GM13976 (cell line): Measurements from ENCODE around the gene ALG12.

ENCODE experiments used
- DNase-seq: peaks from one replicate; pipeline ENCODE4 v3.0.0; 2012; ENCODE audit warnings: low spot score
- in situ Hi-C: fragments of 300-500 bp; cut with MboI; formaldehyde crosslinking; loops from one replicate; pipeline ENCODE4 v1.12.0; 2022; ENCODE audit warnings: low sequenced_read_pairs, mixed read lengths, inconsistent platforms; ENCODE audit not compliant: unreplicated experiment
- TF ChIP-seq, protein P1 (sequence below): IDR thresholded peaks from 2 replicates; pipeline ENCODE4 v1.5.1; 2012; ENCODE audit warnings: borderline replicate concordance, mild to moderate bottlenecking; ENCODE audit not compliant: insufficient read depth; ENCODE audit errors: extremely low read depth, missing control alignments, control extremely low read depth

Gene ALG12

DNA sequence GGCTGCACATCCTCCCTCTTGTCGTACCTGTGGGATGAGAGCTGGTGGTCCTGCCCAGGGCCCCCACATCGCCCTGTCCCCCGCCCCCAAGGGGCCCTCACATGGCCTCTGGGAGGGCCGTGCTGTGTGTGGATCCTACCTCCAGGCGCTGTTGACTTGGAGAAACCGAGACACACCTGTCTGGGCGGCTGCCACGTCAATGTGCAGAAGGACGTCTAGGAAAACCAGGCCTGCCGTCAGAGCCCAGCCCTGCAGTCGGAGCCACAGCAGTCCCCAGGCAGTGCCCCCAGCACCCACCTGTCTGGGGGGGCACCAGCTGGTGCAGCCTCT lies 14.2 kb downstream of the ALG12 start:
- in situ Hi-C loops = no loop called here
- DNase-seq = no peak
- TF ChIP-seq, protein P1, sequence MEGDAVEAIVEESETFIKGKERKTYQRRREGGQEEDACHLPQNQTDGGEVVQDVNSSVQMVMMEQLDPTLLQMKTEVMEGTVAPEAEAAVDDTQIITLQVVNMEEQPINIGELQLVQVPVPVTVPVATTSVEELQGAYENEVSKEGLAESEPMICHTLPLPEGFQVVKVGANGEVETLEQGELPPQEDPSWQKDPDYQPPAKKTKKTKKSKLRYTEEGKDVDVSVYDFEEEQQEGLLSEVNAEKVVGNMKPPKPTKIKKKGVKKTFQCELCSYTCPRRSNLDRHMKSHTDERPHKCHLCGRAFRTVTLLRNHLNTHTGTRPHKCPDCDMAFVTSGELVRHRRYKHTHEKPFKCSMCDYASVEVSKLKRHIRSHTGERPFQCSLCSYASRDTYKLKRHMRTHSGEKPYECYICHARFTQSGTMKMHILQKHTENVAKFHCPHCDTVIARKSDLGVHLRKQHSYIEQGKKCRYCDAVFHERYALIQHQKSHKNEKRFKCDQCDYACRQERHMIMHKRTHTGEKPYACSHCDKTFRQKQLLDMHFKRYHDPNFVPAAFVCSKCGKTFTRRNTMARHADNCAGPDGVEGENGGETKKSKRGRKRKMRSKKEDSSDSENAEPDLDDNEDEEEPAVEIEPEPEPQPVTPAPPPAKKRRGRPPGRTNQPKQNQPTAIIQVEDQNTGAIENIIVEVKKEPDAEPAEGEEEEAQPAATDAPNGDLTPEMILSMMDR = no peak

DNA sequence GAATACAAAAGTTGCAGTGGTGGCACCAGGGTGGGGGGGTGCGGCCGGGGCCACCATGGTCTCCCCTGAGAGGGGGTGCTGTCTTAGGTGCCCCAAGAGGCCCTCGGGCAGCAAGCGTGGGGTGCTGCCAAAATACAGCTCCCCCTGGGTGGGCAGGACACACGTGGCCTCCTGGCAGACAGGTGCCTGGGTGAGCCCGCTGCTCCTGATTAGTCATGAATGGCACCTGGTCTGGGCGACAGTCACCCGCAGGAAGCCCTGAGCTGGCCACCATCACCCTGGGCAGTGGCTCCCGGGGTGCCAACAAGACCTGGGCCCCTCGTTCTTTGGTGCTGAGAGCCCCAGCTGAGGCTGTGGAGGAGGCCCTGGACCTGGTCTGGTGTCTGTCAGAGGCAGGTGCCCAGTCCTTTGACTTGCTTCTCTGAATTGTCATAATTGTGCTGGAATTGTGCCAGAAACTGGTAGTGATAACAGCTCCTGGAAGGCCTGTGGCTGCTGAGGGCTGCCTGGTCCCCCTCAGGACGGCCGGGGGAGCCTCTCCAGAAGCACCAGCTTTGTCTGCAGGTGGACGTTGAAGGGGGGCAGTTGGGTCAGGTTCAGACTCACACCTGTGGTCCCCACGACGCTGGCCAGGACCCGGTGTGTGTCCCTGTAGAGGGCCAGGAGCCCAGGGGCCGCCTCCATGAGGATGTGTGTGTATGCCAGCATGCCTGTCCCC lies 14.8 kb downstream of the ALG12 start:
- no peak for DNase-seq
- in situ Hi-C loops = no loop called here

DNA sequence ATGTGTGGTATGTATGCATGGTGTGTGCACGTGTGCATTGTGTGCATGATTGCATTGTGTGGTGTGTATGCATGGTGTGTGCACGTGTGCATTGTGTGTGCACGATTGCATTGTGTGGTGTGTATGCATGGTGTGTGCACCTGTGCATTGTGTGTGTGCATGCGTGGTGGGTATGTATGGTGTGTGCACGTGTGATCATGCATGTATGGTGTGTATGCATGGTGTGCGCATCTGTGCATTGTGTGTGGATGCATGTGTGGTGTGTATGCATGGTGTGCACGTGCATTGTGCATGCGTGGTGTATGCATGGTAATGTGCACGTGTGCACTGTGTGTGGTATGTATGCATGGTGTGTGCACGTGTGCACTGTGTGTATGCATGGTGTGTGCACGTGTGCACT lies 16.8 kb downstream of the ALG12 start:
- TF ChIP-seq, protein P1 = no peak
- in situ Hi-C loops = no loop called here
- no peak for DNase-seq

More for the DNA sequence above, 14.8 kb downstream of the ALG12 start:
- TF ChIP-seq, protein P1 = no peak

DNA sequence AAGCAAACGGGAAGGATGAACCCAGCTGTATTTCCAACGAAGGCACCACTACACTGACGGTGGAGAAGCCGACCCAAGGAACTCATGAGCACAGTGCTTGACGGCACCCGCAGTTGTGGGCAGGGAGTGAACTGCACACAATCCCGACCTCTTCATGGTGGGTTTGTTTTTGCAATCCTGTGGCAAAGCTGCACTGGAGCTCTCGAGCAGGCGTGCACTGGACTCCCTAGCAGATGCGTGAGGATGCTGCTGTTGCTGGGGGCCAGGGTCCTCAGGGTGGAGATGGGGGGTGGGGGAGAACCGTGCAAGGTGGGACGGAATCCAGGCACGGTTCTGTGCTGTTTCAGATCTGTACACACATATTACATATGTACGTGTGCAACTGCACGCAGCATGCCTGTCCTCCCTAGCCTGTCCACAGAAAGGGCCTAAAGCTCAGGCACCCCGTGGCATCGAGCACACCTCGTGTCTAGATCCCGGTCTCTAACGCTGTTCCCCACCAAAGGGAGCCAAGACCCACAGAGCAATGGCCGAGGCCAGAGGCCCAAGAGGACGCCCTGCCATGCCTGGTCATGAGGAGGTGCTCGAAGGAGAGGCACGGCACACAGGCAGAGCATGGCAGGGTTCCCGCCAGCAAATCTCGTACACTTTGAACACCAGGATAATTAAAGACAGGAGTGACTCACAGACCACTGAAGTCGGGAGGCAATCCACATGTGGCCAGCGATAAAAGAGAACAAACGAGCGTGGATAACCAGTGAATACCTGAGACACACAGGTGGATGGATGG lies 17.6 kb downstream of the ALG12 start:
- TF ChIP-seq, protein P1 = no peak
- in situ Hi-C loops = no loop called here
- DNase-seq = no peak

DNA sequence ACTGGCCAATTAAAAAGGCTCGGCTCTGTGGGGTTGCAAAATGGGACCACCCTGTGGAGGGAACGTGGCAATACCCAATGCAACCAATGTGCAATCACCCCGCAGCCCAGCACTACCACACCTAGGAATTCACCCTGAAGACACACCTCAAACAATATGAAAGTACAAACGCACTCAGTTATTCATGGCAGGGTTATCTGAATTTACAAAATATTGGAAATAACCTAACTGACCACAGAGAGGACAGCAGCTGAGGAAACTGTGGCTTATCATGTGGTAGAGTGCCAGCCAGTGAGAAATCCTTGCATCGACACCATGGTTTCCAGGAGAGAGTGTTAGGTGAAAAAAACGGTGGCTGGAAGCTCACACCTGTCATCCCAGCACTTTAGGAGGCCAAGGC lies 18.7 kb downstream of the ALG12 start:
- in situ Hi-C loops = no loop called here
- TF ChIP-seq, protein P1 = no peak
- DNase-seq = no peak

DNA sequence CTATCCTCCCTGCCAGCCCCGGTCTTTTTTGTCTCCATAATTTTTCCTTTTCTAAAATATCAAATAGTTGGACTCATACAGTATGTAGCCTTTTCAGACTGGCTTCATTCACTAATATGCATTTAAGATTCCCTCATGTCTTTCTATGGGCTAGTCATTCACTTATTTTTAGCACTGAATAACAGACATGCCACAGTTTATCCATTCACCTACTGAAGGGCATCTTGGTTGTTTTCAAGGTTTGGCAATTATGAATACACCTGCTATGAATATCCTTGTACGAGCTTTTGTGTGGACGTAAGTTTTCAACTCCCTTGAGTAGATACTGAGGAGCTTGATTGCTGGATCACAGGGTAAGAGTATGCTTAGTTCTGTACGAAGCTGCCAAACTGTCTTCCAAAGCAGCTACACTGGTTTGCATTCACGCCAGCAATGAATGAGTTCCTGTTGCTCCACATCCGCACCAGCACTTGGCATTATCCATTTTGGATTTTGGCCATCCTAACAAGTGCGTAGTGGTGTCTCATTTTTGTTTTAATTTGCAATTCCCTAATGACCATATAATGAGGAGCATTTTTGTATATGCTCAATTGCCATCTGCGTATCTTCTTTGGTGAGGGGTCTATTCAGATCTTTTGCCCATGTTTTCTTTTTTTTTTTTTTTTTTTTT lies 21.1 kb downstream of the ALG12 start:
- TF ChIP-seq, protein P1 = no peak
- in situ Hi-C loops = no loop called here
- DNase-seq = no peak
